ENCODE results near the gene PKD1. TPM values are rescaled to one million over a fixed set of nuclear protein-coding genes. Genes with fewer than 3 reads are reported as not detected.
"Not testable (repeated sequence)": the region's sequence is repeated elsewhere in the genome, so short reads cannot be mapped to it uniquely, and the experiment has no call there.

The PKD1 gene
- total RNA-seq, 1 experiment from 2014 or later, result 137 TPM

DNA sequence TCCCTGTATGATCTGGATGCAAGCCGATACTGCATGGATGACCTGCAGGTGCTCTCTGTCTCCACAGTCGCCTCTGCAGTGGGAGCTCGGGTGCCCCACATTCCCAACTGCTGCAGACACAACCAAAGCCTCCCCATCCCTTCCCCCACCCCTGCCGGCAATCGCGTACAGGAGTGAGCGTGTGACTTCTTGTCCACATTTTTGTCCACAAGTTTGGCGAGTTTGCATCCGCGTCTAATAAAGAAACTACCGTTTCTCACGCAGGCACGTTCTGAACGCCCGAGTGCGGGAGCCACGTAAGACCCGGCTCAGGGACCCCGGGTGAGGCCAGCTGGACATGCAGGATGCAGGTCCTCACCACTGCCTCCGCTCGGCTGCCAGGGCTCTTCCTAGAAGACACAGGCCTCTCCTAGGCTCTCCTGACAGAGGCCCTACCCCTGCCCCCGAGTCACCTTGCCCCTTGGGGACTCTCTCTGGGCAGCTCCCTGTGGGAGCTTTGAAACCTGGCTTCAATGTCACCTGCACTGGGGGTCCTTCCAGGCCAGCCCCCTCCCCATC, 5.7 kb downstream of the PKD1 start:
- DNase-seq (ENCODE audit: low read depth, low spot score); H3K9me2 ChIP-seq (ENCODE audit: insufficient read depth); intact Hi-C loops (cut with micrococcal nuclease); CTCF ChIA-PET; POLR2A ChIA-PET; H3K9me3 ChIP-seq (ENCODE audit: control insufficient read depth in 1 of 2, insufficient read depth in 1 of 2, low read depth in 1 of 2, low read length in 2 of 2); H3K36me3 ChIP-seq (ENCODE audit: control insufficient read depth in 1 of 2, insufficient read depth in 2 of 2, low read length in 2 of 2); H4K20me1 ChIP-seq (ENCODE audit: insufficient read depth); BruUV-seq (replicated peaks); RAD21 ChIA-PET (ENCODE audit: low non-redundant PET in 1 of 2, low total read pairs in 2 of 2, uncharacterized antibody in 2 of 2, unreplicated experiment in 2 of 2); H3K4me3 ChIP-seq (replicated peaks in 1 of 2; ENCODE audit: low read depth in 1 of 2, low read length in 2 of 2); ATAC-seq; H3K9ac ChIP-seq (ENCODE audit: low read length); H2AFZ ChIP-seq (ENCODE audit: low read depth, low read length, poor library complexity, severe bottlenecking); H3K27me3 ChIP-seq (ENCODE audit: insufficient read depth, low read length): not testable (repeated sequence)
- H3K27ac ChIP-seq (ENCODE audit: low read depth, low read length), result 0 out of 2 replicates have a peak overlapping the region, but pooled peaks have one; percentile 22
- peaks cover 30% of the 10 kb centered on the region; the same call in 1 of the 2 replicates for H3K79me2 ChIP-seq (ENCODE audit: insufficient read depth, low read length)
- H3K4me1 ChIP-seq (ENCODE audit: control insufficient read depth in 1 of 2, insufficient read depth in 2 of 2, low read length in 2 of 2), result peaks cover 11 to 29% of the 10 kb centered on the region in 2 experiments
- H3K4me2 ChIP-seq (ENCODE audit: low read length), result peak overlapping the region; percentile 78; the same call in 1 of the 2 replicates

- H3K9me2 ChIP-seq (ENCODE audit: insufficient read depth); RAD21 ChIA-PET (ENCODE audit: low non-redundant PET in 1 of 2, low total read pairs in 2 of 2, uncharacterized antibody in 2 of 2, unreplicated experiment in 2 of 2); H2AFZ ChIP-seq (ENCODE audit: low read depth, low read length, poor library complexity, severe bottlenecking); POLR2A ChIA-PET; H4K20me1 ChIP-seq (ENCODE audit: insufficient read depth); H3K36me3 ChIP-seq (ENCODE audit: control insufficient read depth in 1 of 2, insufficient read depth in 2 of 2, low read length in 2 of 2); H3K4me3 ChIP-seq (replicated peaks in 1 of 2; ENCODE audit: low read depth in 1 of 2, low read length in 2 of 2); intact Hi-C loops (cut with micrococcal nuclease); H3K27me3 ChIP-seq (ENCODE audit: insufficient read depth, low read length); DNase-seq (ENCODE audit: low read depth, low spot score); H3K9me3 ChIP-seq (ENCODE audit: control insufficient read depth in 1 of 2, insufficient read depth in 1 of 2, low read depth in 1 of 2, low read length in 2 of 2); BruUV-seq (replicated peaks); CTCF ChIA-PET: not testable (repeated sequence)
- peaks cover 27% of the 10 kb centered on the region; the same call in 1 of the 2 replicates for H3K79me2 ChIP-seq (ENCODE audit: insufficient read depth, low read length)
- ATAC-seq, result peak; percentile 20
- peaks cover 11 to 29% of the 10 kb centered on the region in 2 experiments for H3K4me1 ChIP-seq (ENCODE audit: control insufficient read depth in 1 of 2, insufficient read depth in 2 of 2, low read length in 2 of 2)
- peak overlapping the region; percentile 84 for H3K27ac ChIP-seq (ENCODE audit: low read depth, low read length)
- peak overlapping the region; percentile 78 for H3K4me2 ChIP-seq (ENCODE audit: low read length)
- peak overlapping the region; percentile 65; the same call in 1 of the 2 replicates for H3K9ac ChIP-seq (ENCODE audit: low read length)
Observed at GRCh38 chr16:2129251-2129650, 6.4 kb downstream of the PKD1 start.

DNA sequence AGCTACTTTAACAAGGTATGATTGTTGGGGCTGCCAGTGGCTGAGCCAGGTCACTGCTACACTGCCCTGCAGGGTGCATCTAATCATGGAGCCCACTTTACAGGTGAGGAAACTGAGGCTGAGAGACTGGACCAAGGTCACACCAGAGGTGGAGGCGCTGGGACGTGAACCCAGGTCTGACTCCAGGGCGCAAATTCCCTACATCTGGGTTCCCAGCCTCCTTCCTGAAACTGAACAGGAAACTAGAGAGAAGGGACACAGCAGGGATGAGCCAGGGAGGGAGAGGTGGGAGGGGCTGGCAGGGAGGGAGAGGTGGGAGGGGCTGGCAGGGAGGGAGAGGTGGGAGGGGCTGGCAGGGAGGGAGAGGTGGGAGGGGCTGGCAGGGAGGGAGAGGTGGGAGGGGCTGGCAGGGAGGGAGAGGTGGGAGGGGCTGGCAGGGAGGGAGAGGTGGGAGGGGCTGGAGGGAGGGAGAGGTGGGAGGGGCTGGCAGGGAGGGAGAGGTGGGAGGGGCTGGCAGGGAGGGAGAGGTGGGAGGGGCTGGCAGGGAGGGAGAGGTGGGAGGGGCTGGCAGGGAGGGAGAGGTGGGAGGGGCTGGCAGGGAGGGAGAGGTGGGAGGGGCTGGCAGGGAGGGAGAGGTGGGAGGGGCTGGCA, 7.9 kb downstream of the PKD1 start:
- CTCF ChIA-PET; POLR2A ChIA-PET; intact Hi-C loops (cut with micrococcal nuclease); H3K9me2 ChIP-seq (ENCODE audit: insufficient read depth); BruUV-seq (replicated peaks); DNase-seq (ENCODE audit: low read depth, low spot score); H4K20me1 ChIP-seq (ENCODE audit: insufficient read depth); H3K36me3 ChIP-seq (ENCODE audit: control insufficient read depth in 1 of 2, insufficient read depth in 2 of 2, low read length in 2 of 2); H3K27me3 ChIP-seq (ENCODE audit: insufficient read depth, low read length); RAD21 ChIA-PET (ENCODE audit: low non-redundant PET in 1 of 2, low total read pairs in 2 of 2, uncharacterized antibody in 2 of 2, unreplicated experiment in 2 of 2); H3K4me3 ChIP-seq (replicated peaks in 1 of 2; ENCODE audit: low read depth in 1 of 2, low read length in 2 of 2); H3K9ac ChIP-seq (ENCODE audit: low read length); H3K9me3 ChIP-seq (ENCODE audit: control insufficient read depth in 1 of 2, insufficient read depth in 1 of 2, low read depth in 1 of 2, low read length in 2 of 2); H2AFZ ChIP-seq (ENCODE audit: low read depth, low read length, poor library complexity, severe bottlenecking): not testable (repeated sequence)
- Histone ChIP-seq H3K4me1 (ENCODE audit: control insufficient read depth in 1 of 2, insufficient read depth in 2 of 2, low read length in 2 of 2) (peaks cover 11 to 29% of the 10 kb centered on the region in 2 experiments), H3K79me2 (ENCODE audit: insufficient read depth, low read length) (peaks cover 27% of the 10 kb centered on the region; the same call in 1 of the 2 replicates), H3K27ac (ENCODE audit: low read depth, low read length) (peak overlapping the region; percentile 20), H3K4me2 (ENCODE audit: low read length) (peak overlapping the region; percentile 43; the same call in 1 of the 2 replicates)
- peak; percentile 44 for ATAC-seq

DNA sequence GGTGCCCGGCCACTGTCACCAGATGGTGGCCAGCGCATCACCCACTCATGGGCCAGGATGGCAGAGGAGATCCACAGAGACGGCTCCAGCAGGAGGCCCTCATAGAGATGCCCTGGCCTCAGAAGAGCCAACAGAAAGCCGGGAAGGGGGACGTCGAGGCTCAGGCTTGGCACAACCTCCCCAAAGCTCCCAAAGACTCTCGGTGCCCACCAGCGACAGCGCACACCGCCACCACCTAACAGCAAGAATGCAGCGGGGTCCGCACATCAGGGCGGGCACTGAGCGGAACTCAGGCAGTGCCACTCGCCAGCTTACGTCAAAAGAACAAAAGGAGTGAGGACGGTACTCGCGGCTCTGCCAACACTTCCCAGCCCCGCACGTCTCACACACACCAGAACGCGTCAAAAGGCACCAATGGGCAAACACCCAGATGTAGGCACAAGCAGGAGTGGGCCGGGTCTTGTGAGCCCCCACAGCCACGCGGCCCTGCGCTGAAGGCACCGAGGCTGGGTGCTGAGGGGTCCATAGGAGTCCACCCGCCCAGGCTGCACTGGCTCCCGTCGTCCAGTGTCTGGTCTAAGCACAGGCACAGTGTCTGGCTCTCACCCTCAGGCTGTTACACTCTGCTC, 8.7 kb downstream of the PKD1 start:
- H3K36me3 ChIP-seq (ENCODE audit: control insufficient read depth in 1 of 2, insufficient read depth in 2 of 2, low read length in 2 of 2); DNase-seq (ENCODE audit: low read depth, low spot score); H3K9me3 ChIP-seq (ENCODE audit: control insufficient read depth in 1 of 2, insufficient read depth in 1 of 2, low read depth in 1 of 2, low read length in 2 of 2); H3K9ac ChIP-seq (ENCODE audit: low read length); BruUV-seq (replicated peaks); H4K20me1 ChIP-seq (ENCODE audit: insufficient read depth); H2AFZ ChIP-seq (ENCODE audit: low read depth, low read length, poor library complexity, severe bottlenecking); H3K27me3 ChIP-seq (ENCODE audit: insufficient read depth, low read length); POLR2A ChIA-PET; intact Hi-C loops (cut with micrococcal nuclease); H3K4me3 ChIP-seq (replicated peaks in 1 of 2; ENCODE audit: low read depth in 1 of 2, low read length in 2 of 2); CTCF ChIA-PET; RAD21 ChIA-PET (ENCODE audit: low non-redundant PET in 1 of 2, low total read pairs in 2 of 2, uncharacterized antibody in 2 of 2, unreplicated experiment in 2 of 2); H3K9me2 ChIP-seq (ENCODE audit: insufficient read depth): not testable (repeated sequence)
- ATAC-seq, result peak; percentile 5; the same call in 1 of the 2 replicates
- Histone ChIP-seq H3K27ac (ENCODE audit: low read depth, low read length) (peak overlapping the region; percentile 20), H3K4me2 (ENCODE audit: low read length) (0 out of 2 replicates have a peak overlapping the region, but pooled peaks have one; percentile 43), H3K79me2 (ENCODE audit: insufficient read depth, low read length) (peaks cover 31% of the 10 kb centered on the region; the same call in 1 of the 2 replicates), H3K4me1 (ENCODE audit: control insufficient read depth in 1 of 2, insufficient read depth in 2 of 2, low read length in 2 of 2) (peaks cover 11 to 29% of the 10 kb centered on the region in 2 experiments)

Measured in HCT116 (cell line).